AG08395 (cell line): ENCODE measurements around the gene DBH.
A peak's percentile ranks its signal among the peaks of the same experiment; 100 is the strongest.
"Not testable (repeated sequence)": the region's sequence is repeated elsewhere in the genome, so short reads cannot be mapped to it uniquely, and the experiment has no call there.

Experiments
- DNase-seq: peaks from one replicate; pipeline ENCODE4 v3.0.0; 2012; ENCODE audit warnings: mixed read lengths, low spot score

DBH gene

GRCh38 chr9:133666845-133667244 lies 30.7 kb downstream of the DBH start:
- DNase-seq: no peak

GRCh38 chr9:133667759-133668450 lies 31.7 kb downstream of the DBH start:
- no peak for DNase-seq

- no peak for DNase-seq
Measured at GRCh38 chr9:133669182-133669801, 33.1 kb downstream of the DBH start.

- no peak for DNase-seq
Measured at GRCh38 chr9:133670466-133670865, 34.3 kb downstream of the DBH start.

GRCh38 chr9:133671371-133671770 lies 35.2 kb downstream of the DBH start:
- no peak for DNase-seq

- no peak for DNase-seq
Measured at GRCh38 chr9:133672503-133673257, 36.5 kb downstream of the DBH start.

- DNase-seq: no peak
Measured at GRCh38 chr9:133673258-133673655, 37.1 kb downstream of the DBH start.

- DNase-seq: no peak
Measured at GRCh38 chr9:133674091-133674490, 37.9 kb downstream of the DBH start.

GRCh38 chr9:133675796-133676195 lies 39.6 kb downstream of the DBH start:
- DNase-seq: not testable (repeated sequence)

- no peak for DNase-seq
Measured at GRCh38 chr9:133676450-133676849, 40.3 kb downstream of the DBH start.

- no peak for DNase-seq
Measured at GRCh38 chr9:133677126-133678010, 41.2 kb downstream of the DBH start.

GRCh38 chr9:133679056-133679455 lies 42.9 kb downstream of the DBH start:
- DNase-seq: no peak

- no peak for DNase-seq
Measured at GRCh38 chr9:133679466-133680061, 43.4 kb downstream of the DBH start.

- no peak for DNase-seq
Measured at GRCh38 chr9:133680250-133680975, 44.2 kb downstream of the DBH start.

GRCh38 chr9:133680976-133681657 lies 45.0 kb downstream of the DBH start:
- no peak for DNase-seq

GRCh38 chr9:133681658-133682306 lies 45.6 kb downstream of the DBH start:
- DNase-seq: no peak

GRCh38 chr9:133682818-133683585 lies 46.8 kb downstream of the DBH start:
- DNase-seq: no peak

GRCh38 chr9:133683586-133684120 lies 47.5 kb downstream of the DBH start:
- DNase-seq: peak; percentile 36
